Stimulated activated CD4-positive, alpha-beta T cell treated with anti-CD3 and anti-CD28 coated beads, Interleukin-15, amount 100 ng/mL, for 48 hours (primary cell): ENCODE data around the gene INPPL1.
"Not testable (repeated sequence)": the region's sequence is repeated elsewhere in the genome, so short reads cannot be mapped to it uniquely, and the experiment has no call there.

Experiments
- DNase-seq, 2 donors: peaks; one replicate each; pipeline ENCODE4 v3.0.0-alpha.2; 2020; ENCODE audit warnings: low read depth in 2 of 2

INPPL1 gene

GRCh38 chr11:72243173-72244059, 18.8 kb downstream of the INPPL1 start:
- no peak for DNase-seq

- DNase-seq = no peak
These were observed 19.4 kb downstream of the INPPL1 start, which contains the start of gene PHOX2A for GRCh38 chr11:72244060-72244360. Gene PHOX2A (minus strand): TSS chr11:72244176. CDS start chr11:72244004, 172 bp downstream.

DNA sequence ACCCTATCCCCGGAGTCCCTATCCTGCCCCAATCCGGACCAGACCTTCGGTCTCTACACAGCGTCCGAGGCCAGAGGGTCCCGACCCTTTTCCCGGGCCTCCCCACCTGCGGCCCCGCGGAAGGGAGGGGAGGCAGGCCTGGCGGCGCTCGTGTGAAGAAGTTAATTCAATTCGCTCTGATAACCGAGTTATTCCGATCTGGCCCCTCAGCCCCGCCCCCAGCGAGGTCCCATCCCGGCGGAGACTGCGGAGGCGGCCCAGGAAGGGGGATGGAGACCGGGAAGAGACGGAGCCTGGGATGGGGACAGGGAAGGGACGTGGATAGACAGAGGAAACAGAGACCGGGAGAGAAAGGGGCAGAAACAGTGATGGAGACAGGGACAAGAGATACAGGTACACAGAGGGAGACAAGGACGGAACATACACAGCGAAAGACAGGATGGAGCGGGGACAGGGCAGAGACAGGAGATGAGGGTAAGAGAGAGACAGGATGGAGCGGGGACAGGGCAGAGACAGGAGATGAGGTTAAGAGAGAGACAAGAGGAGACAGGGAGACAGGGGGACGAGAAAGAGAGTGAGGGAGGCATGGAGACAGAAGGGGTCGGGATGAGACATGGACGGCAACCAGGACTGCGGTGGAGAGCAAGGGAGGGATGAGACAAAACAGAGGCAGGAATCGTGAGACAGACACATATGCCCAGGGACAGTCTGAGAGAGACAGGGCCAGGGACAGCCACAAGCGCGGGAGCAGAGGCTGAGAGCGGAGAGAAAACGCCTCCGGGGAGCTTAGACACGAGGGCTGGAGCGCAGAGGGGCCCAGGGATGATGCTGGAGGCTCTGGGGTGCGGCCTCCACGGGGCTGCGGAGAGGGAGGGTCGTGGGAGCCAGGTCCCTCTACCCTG, 20.0 kb downstream of the INPPL1 start:
- no peak for DNase-seq

GRCh38 chr11:72245263-72245816, 20.8 kb downstream of the INPPL1 start:
- no peak for DNase-seq

- no peak for DNase-seq
These were observed 23.0 kb downstream of the INPPL1 start for GRCh38 chr11:72247584-72247983.

DNA sequence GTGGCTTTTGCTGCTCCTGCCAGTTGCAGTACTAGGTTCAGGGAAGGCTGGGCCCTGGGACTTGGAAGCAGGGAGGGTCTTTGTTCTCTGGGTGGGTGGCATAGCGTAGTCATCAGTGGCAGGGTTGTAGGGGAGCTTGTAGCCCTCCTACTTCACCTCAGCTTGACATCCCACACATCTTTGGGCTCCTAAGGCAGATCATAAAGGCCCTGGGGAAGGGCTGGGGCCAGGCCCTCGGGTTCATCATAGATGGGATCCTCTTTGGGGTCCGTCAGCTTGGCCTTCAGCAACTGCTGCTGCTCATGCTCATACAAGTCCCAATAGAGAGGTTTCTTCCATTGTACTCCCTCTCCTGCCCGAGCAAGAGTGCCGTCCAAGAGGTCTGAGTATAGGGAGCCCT, 25.4 kb downstream of the INPPL1 start:
- no peak for DNase-seq

GRCh38 chr11:72250661-72251464, 26.3 kb downstream of the INPPL1 start:
- no peak for DNase-seq

DNA sequence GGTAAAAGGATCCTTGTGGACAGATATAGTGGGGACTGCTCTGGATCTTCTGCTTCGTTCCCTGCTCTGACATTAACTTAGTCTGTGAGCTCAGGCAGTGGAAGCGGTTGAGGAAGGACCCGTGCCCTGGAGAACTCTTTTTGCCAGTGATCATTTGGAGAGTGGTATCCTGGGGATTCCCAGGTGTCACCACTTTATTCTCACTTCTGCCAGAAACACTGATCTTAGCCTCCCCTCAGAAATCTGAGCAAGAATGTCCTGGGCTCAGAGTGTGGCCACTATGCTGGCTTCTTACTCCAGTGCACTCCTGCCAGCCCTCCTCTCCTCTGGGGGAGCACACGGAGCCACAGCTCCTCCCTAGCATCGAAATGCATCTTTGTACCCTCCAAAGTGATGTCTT, 27.0 kb downstream of the INPPL1 start:
- no peak for DNase-seq

DNA sequence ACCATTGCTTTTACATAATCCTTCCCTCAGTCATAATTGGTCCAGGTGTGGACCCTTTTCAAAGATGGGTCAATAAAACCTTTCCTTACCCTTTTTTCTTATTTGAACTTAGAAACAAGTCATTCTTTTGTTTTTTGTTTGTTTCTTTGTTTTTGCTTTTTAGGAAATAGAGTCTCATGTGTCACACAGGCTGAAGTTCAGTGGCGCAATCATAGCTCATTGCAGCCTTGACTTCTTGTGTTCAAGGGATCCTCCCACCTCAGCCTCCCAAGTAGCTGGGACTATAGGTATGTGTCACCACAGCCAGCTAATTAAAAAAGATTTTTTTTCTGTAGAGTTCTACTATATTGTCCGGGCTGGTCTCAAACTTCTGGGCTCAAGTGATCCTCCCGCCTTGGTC, 28.8 kb downstream of the INPPL1 start:
- no peak for DNase-seq

DNA sequence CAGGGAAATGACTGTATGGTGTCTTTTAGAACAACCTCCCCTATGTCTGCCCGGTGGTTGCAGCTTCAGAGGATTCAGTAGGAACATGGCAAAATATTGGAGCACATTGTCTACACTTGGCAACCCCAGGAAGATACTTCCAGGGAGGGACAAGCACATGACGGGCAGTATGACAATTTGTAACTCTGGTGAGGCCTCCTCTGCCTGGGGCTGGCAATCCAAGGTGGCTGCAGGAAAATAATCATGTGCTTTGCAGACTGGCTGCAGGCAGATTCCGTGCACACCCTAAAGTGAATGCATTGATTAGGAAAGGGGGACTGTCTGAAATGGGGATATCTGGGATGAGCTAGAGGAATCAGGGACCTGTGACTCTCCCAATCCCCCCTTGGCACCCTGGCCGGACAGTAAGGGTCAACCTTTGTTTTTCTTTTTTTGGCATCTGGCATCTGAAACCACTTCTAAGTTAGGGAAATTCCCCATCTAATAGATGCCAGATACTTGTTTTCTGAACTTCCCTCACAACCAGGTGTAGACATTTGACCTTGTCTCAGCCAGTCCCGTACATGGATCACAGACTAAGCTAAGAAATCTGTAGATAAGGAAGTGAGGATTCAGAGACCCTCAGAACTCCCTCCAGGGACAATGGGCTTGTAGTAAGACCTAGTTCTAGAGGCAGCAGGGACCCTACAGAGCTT, 29.9 kb downstream of the INPPL1 start:
- no peak for DNase-seq

DNA sequence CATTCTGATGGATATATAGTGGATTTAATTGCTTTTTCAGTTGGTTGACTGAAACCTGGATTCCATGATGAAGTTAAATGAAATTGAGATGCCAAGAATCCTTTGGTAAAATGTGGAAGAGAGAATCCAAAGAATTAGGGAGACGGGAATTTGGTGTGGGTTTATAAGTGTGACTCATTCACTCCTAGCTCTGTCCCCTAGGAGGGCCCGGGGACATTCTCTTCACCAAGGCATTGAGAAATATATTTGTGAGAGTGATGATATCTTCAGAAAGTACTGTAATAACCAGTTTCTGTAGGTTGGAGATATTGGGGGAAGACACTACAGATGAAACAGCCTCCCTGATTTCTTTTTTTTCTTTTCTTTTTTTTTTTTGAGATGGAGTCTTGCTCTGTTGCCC, 33.0 kb downstream of the INPPL1 start:
- no peak for DNase-seq

DNA sequence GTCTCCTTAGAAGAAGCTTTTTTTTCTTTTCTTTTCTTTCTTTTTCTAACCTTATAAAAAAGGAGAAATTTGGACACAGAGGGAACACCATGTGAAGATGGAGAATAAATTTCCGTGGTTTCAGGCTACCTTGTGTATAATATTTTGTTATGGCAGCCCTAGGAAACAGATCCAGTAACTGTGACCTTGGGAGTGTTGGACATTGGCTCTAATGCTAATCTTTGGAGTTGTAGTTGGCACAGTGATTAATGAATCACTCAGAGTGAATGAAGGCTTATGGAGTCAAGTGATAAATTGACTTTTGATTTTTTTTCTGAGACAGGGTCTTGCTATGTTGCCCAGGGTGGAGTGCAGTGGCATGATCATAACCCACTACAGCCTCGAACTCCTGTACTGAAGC, 34.9 kb downstream of the INPPL1 start:
- DNase-seq = no peak

DNA sequence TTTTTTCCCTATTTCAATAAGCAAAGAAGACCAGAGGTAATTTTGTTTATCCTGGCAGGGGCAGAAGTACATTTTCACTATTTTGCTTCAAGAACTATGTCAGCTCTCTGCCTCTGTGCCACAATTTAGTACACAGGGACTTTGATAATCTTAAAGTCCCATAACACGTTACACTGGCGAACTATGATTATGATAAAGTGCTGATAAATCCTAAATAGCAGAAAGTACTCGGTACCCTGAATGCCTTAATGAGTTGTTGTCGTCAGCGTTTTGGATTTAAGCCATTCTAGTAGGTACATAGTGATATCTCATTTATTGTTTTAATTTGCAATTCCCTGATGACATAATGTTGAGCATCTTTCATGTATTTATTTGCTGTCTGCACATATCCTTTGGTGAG, 36.0 kb downstream of the INPPL1 start:
- no peak for DNase-seq

- DNase-seq = no peak
These were observed 38.8 kb downstream of the INPPL1 start for GRCh38 chr11:72263361-72263760.

GRCh38 chr11:72265951-72266350, 41.4 kb downstream of the INPPL1 start:
- no peak for DNase-seq

DNA sequence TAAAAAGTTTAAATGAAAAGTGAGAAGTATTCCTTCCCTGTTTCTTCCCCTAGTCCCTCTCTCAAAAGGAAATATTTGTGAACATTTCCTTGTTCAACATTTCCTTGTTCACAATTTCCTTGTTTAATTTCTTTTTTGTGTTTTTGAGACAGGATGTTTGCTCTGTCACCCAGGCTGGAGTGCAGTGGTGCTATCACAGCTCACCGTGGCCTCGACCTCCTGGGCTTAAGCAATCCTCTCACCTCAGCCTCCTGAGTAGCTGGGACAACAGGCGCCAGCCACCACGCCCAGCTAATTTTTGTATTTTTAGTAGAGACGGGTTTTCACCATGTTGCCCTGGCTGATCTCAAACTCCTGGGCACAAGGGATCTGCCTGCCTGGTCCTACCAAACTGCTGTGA, 42.4 kb downstream of the INPPL1 start:
- DNase-seq = not testable (repeated sequence)

DNA sequence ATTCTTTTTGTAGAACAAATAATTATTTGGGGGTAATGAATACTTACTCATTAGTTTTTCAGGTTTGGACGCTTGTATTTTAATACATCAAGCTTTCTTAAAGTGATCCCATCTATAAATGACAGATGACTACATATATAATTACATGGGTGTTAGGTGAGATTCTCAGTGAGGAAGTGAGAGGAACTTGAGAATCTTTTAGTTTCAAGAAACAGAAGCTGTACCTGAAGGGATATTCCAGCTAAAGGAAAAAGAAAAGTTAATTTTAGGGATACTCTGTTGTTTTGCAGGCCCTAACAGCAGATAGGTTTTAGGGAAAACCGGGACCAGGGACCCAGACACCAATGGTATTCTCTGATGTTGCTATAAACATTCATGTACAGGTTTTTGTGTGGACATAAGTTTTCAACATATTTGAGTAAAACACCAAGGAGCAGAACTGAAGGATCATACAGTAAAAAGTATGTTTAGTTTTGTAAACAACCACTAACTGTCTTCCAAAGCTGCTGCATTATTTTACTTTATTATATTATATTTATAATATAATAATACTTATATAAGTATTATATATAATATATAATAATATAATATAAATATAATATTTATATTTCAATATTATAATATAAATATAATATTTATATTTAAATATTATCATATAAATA, 43.5 kb downstream of the INPPL1 start:
- DNase-seq = no peak

- DNase-seq = no peak
These were observed 47.4 kb downstream of the INPPL1 start for GRCh38 chr11:72271980-72272379.

GRCh38 chr11:72274435-72274834, 49.9 kb downstream of the INPPL1 start:
- DNase-seq = no peak

DNA sequence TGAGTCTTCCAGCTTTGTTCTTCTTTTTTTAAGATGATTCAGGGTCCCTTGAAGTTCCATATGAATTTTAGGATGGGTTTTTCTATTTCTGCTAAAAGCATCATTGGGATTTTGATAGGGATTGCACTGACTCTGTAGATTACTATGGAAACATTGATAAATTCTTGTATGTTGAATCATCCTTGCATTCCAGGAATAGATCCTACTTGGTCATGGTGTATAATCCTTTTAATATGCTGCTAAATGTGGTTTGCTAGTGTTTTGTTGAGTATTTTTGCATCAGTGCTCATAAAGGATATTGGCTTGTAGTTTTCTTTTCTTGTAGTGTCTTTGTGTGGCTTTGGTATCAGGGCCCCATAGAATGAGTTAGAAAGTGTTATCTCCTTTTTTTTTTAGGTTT, 54.3 kb downstream of the INPPL1 start:
- no peak for DNase-seq

DNA sequence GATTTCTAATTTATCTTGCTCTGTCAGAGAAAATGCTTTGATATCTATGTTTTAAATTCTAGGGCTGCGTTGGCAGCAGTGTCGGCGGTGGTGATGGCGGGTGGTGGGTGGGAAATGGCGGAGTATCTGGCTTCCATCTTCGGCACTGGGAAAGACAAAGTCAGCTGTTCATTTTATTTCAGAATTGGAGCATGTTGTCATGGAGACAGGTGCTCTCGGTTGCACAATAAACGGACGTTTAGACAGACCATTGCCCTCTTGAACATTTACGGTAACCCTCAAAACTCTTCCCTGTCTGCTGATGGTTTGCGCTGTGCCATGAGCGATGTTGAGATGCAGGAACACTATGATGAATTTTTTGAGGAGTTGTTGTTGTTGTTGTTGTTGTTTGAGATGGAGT, 55.5 kb downstream of the INPPL1 start:
- DNase-seq = no peak
